Activated naive CD8-positive, alpha-beta T cell treated with anti-CD3 and anti-CD28 coated beads, Interleukin-2, amount 50 U/mL, for 16 hours (primary cell): ENCODE results near the gene CMTM1.
"Not testable (repeated sequence)": the region's sequence is repeated elsewhere in the genome, so short reads cannot be mapped to it uniquely, and the experiment has no call there.

Experiments used
- DNase-seq: peaks from one replicate; pipeline ENCODE4 v3.0.0-alpha.2; 2020; ENCODE audit warnings: low read depth, low spot score

The CMTM1 gene

GRCh38 chr16:66591018-66591417 is 24.8 kb downstream of the CMTM1 start:
- no peak for DNase-seq

- DNase-seq = no peak
Observed at GRCh38 chr16:66592241-66592640, 26.0 kb downstream of the CMTM1 start.

- no peak for DNase-seq
Observed at GRCh38 chr16:66592814-66593213, 26.6 kb downstream of the CMTM1 start.

DNA sequence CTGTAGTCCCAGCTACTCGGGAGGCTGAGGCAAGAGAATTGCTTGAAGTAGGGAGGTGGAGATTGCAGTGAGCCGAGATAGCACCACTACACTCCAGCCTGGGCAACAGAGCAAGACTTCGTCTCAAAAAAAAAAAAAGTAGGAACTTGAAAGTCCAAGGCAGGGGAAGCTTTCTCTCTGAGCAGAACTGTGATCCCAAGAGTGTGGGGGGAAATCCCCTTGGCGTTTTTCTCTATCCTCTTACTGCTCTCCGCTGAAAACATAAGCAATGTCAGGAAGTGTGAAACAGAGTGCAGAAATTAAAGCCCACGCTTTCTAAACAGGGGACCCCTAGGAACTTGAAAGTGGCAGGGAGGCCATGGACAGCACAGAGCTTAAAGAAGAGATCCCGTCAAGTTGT is 28.5 kb downstream of the CMTM1 start:
- DNase-seq = no peak

- not testable (repeated sequence) for DNase-seq
Observed at GRCh38 chr16:66596559-66596958, 30.3 kb downstream of the CMTM1 start.

DNA sequence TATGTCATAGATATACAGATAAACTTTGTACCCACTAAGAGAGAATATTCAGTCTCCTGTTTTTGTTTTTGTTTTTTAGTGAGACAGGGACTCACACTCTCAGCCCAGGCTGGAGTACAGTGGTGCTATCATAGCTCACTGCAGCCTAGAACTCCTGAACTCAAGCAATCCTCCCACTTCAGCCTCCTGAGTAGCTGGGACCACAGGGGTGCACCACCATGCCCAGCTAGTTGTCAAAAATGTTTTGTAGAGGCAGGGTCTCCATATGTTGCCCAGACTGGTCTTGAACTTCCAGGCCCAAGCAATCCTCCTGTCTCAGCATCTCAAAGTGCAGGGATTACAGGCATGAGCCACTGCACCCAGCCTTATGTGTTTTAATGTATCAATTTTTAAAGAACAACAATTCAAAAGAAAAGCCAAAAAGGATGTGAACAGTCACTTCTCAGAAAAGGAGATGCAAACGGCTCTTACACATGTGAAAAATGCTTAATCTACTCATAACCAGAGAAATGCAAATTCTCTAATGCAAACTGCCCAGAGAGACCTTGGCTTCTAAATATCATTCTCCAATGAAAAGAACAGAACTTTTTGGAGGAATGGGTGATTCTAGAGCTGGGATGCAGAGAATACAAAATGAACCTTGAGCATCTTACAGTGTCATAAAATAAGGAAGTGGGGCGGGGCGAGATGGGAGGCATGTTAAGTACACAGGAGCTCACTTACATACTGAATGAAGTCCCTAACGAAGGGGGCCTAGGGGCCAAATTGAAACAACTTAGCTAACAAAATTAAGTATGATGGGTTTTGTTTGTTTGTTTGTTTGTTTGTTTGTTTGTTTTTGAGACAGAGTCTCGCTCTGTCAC is 31.0 kb downstream of the CMTM1 start:
- no peak for DNase-seq

DNA sequence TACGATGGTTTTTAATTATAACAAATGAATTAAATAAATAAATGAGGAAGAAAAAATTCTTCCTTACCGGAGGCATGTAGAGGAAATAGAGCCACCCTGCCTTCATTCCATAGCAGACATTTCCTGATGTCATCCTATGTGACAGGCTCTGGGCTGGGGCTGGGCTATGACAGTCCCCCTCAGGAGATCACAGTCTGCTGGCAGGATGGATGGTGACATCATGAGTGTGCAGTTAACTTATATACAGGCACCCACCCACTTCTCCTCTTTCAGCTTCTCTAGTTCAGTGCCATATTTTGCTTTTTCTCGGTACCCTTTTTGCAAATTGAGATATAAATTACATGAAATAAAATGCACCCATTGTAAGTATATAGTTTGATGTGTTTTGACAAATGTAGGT is 31.9 kb downstream of the CMTM1 start:
- no peak for DNase-seq

- no peak for DNase-seq
Observed at GRCh38 chr16:66599726-66600125, 33.5 kb downstream of the CMTM1 start.

- no peak for DNase-seq
Observed at GRCh38 chr16:66600477-66600876, 34.2 kb downstream of the CMTM1 start.

DNA sequence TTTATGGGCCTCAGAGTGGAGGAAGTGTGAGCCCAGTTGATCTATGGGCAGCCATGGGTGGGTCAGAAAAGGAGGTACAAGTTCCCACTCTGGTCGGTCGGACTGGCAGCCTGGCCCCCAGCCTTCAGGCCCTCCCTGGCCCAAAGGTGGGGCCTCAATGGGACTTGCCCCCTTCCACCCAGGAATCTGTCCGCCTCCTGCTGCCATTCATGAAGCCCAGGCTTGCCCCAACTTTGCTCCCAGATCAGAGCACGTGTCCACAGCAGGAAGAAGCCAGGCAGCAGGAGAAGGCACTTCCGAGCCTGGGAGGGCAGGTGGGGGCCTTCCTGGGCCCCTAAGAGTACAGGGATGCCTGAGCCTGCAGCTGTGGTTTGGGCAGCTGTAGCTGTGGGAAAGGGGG is 35.2 kb downstream of the CMTM1 start:
- no peak for DNase-seq

- DNase-seq = peak; percentile 27
Observed at GRCh38 chr16:66603537-66604375, 37.5 kb downstream of the CMTM1 start.

GRCh38 chr16:66604376-66605176 is 38.3 kb downstream of the CMTM1 start, which contains the start of gene CMTM3:
Gene CMTM3 (plus strand): TSS chr16:66604704. CDS start chr16:66604806, 102 bp downstream.
- peak; percentile 50 for DNase-seq

- no peak for DNase-seq
Observed at GRCh38 chr16:66605177-66605978, 39.1 kb downstream of the CMTM1 start.

DNA sequence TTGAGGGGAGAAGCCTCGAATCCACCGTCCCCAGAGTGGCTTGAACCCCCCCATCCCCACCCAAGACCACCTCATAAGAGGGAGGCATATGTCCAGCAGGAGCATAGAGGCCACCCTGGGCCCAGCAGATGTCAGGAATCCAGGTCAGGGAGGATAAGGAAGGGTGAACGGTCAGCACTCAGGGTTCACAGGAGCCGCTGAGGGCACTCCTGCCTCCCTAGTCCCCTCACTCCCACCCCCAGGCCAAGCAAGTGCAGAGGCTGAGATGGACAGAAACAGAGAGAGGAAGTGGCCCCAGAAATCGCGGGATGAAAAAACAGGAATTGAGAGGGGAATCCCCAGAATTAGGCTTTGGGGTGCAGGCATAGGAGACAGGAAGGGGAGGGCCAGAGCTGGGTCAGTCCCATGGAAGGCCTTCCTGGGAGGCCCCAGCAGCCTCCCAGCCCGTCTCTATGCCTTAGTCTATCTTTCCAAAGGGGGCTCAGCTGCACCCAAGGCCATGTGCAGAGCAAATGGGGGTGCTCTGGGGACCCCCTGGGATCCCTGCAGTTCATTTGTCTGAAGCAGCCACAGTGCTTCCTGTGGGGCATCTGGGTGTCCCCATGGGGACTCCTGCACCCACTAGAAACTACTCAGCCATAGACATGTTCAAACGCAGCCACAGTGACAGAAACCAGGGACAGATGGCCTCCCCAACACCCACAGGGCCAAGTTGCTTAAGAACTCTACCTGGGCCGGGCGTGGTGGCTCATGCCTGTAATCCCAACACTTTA is 39.9 kb downstream of the CMTM1 start:
- no peak for DNase-seq

DNA sequence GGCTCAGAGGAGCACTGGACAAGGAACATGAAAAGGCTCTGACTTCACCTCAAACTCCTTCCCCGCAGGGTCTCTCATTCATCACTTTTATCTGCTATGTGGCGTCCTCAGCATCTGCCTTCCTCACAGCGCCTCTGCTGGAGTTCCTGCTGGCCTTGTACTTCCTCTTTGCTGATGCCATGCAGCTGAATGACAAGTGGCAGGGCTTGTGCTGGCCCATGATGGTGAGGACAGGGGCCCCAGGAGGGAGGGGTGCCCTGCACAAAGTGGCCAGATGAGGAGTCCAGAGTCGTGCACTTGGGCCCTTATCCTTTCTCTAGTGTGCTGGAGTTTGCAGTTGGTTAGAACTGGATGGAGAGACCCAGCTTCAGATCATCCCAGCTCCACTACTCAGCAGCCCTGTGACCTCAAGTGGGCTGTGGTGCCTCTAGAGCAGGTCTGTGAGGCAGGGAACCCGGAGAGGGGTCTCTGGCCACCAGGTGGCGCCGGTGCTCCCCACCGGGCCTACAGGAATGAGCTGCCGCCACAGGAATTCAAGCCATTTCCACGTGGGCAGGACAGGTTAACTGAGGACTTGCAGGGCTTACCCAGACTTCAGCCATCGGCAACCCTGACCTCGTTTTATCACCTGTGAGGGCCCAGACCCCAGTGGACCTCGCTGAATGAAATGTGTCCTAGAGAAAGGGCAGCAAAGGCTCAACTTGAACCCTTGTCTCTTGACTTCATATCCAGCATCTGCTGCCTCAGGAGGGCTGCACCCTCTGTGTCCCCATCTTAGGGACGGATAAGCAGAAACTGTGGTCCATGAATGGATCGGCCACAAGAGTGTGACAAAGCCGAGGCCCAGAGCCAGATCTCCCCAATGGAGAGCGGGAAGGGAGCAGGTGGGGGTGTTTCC is 42.3 kb downstream of the CMTM1 start:
- DNase-seq = peak; percentile 65

DNA sequence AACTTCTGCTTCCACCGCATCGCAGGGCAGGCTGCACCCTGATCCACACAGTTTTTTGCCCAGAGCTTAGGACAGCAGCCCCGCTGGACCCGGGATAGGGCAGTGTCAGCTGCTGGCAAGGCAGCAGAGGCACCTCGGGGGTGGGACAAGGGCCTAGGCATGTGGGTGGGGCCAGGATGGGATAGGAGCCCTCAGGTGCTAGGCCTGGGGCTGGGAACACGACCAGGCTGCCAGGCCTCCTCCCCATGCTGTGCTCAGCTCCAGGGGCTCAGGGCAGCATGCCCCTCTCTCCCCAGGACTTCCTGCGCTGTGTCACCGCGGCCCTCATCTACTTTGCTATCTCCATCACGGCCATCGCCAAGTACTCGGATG is 42.9 kb downstream of the CMTM1 start:
- no peak for DNase-seq

DNA sequence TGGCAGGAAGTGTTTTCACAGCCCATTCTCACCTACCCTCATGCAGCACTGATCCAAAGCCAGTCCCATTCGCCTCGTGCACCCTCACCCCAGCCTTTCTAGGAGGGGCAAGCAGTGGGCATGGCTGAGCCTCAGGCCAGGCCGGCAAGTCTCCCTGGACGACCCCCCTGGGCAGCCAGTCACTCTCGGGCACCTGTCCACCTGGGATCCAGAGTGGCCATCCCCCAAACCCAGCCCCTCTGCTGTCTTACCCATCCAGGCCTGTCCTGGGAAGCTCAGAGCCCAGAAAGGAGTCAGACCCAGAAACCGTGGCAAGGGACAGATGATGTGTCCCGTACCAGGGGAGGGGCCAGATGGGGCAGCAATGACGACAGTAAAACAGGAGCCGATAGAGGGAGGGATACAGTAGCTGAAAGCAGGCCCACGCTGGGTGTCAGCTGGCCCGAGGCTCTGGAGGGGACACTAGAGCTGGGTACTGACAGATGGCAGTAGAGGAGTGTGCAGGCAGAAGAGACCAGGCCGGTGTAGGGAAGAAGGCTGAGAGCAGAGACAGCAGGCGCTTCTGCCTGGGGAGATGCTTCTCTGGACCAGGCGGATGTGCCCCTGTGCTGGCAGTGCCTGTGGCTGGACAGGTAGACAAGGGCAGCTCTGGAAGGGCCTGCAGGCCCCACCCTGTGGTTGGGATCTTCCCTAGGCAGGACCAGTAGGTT is 44.0 kb downstream of the CMTM1 start:
- DNase-seq = no peak

DNA sequence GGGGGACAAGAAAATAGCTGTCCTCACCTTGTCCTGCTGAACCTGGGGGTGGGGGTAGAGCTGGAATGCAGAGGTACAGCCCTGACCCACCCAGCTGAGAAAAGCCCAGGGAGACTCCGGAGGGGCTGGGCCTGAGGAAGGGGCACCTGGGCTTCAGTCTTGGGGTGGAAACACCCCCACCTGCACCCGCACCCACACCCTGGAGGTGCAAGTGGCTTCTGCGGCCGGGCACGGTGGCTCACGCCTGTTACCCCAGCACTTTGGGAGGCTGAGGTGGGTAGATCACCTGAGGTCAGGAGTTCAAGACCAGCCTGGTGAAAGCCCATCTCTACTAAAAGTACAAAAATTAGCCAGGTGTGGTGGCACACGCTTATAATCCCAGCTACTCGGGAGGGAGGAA is 45.7 kb downstream of the CMTM1 start:
- DNase-seq = not testable (repeated sequence)

- no peak for DNase-seq
Observed at GRCh38 chr16:66612422-66612821, 46.2 kb downstream of the CMTM1 start.
